Epithelial cell of proximal tubule (primary cell): ENCODE data around the gene PRR36. TPM values are rescaled to one million over a fixed set of nuclear protein-coding genes. Genes with fewer than 3 reads are reported as not detected.
A peak's percentile ranks its signal among the peaks of the same experiment; 100 is the strongest.

Experiments used
- DNase-seq: peaks from one replicate; pipeline ENCODE4 v3.0.0-alpha.2; 2011; ENCODE audit warnings: low read depth
- H3K4me3 ChIP-seq: 2 replicates; pipeline ENCODE4 v1.5.1; 2011; ENCODE audit warnings: low read depth, mild to moderate bottlenecking, low read length
- total RNA-seq: library from RNA; depleted of rRNA; stranded (reverse); fragments of >200 nt; gene quantifications from 2 replicates; pipeline ENCODE4 v1.2.3, GENCODE V29; 2015
- TF ChIP-seq, protein P1 (sequence below): conservative IDR thresholded peaks from 2 replicates; pipeline ENCODE4 v1.5.1; 2012; ENCODE audit warnings: low read depth, mild to moderate bottlenecking, low read length

The PRR36 gene
- total RNA-seq: 0.72 and 0.81 TPM in 2 replicates

DNA sequence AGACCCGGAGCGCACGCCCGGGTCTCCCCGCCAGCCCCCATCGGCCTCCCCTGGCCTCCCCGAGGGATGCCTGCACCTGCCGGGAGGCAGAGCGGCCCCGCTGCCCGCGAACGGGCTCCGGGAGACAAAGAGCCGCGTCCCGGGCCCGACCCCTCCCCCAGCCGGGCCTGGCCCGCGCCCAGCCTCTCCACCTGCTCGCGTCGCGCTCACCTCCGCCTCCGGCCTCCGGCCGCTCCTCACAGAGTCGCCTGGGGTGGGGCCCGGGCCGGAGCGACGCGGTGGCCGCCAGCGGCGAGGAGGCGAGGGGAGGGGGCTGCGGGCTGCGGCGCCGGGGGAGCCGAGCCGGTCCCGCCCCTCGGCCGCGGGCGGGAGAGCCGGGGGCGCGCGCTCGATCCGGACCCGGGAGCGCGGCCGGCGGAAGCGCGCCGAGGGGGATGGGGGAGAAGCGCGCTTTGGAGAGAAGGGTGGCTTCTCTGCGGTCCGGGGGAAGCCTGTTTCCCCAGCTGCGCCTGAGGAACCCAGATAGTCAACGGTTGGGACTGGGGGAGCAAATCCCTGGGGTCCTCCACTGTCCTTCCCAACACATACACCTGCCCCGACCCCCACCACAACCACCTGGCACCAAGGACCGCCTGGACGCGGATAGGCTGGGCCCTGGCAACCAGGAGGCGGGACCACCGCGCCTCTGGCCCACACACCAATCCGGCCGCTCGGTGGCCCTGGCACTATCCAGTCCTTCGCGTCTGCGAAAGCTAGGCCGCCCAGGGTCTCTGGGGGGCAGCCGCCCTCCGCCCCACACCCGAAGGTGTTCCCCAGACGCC, at the start of gene PRR36:
PRR36 (minus strand) TSS at position 315 of the 821 bp plus-strand sequence. CDS start 701 bp downstream, outside the sequence.
- peak within 1 kb of the TSS; percentile 62 for H3K4me3 ChIP-seq
- DNase-seq: no peak
- TF ChIP-seq, protein P1, sequence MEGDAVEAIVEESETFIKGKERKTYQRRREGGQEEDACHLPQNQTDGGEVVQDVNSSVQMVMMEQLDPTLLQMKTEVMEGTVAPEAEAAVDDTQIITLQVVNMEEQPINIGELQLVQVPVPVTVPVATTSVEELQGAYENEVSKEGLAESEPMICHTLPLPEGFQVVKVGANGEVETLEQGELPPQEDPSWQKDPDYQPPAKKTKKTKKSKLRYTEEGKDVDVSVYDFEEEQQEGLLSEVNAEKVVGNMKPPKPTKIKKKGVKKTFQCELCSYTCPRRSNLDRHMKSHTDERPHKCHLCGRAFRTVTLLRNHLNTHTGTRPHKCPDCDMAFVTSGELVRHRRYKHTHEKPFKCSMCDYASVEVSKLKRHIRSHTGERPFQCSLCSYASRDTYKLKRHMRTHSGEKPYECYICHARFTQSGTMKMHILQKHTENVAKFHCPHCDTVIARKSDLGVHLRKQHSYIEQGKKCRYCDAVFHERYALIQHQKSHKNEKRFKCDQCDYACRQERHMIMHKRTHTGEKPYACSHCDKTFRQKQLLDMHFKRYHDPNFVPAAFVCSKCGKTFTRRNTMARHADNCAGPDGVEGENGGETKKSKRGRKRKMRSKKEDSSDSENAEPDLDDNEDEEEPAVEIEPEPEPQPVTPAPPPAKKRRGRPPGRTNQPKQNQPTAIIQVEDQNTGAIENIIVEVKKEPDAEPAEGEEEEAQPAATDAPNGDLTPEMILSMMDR: no peak

DNA sequence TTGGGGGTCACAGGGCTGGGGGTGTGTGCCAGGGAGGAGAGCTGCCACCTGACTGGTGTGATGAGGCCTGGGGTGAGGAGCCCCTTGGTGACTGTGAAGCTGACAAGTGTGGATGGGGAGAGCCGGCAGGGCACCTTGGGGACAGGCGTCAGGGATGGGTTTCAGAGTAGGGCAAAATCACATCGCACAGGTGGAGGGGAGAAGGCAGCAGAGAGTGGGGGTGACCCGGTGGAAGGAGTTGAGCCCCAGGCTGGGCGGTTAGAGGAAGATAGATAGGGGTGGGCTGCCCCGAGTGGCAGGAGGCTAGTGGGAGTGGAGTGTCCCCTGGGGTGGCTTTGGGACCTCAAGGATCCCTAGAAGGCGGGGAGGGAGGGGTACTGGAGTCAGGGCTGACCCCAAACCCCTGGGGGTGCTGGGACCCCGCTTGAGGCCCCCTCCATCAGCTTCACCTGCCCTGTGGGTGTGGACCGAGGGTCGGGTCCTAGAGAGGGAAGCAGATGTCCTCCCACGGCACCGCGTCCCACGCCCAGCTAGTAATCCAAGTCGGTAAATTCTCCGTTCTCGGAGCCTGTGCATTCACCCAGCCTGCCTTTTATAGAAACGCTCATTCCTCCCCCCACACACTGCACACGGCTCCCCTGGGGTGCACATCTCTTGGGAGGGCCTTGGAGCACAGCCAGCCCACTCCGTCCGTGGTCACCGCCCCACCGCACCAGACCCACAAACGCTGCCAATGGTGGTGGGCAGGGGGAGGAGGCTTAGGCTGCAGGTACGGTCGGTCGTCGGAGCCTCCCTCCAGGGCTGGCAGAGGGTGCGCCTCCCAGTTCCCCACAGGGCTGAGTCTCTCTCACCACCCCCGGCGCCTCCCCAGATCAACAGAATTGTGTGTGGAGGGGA, 49.4 kb upstream of the PRR36 start:
- DNase-seq: no peak
- H3K4me3 ChIP-seq: no peak overlapping the region
- TF ChIP-seq, protein P1: no peak

DNA sequence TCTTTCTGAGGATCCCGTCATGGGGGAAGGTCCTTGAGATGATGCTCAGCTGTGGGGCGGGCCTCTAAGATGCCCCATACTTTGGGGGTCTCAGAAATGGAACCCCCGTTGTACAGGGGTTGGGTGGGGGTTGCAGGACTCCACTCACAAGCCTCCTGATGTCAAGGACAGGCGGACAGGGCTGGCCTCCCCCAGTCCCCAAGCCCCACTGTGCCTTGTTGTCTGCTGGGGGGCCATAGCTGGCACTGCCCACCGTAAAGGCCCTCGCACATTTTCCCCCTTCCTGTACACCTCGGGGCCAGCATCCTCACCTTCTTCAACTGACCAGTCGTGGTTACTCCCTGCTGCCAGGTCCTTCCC, 48.6 kb upstream of the PRR36 start:
- no peak overlapping the region for H3K4me3 ChIP-seq
- no peak for DNase-seq
- TF ChIP-seq, protein P1: no peak

DNA sequence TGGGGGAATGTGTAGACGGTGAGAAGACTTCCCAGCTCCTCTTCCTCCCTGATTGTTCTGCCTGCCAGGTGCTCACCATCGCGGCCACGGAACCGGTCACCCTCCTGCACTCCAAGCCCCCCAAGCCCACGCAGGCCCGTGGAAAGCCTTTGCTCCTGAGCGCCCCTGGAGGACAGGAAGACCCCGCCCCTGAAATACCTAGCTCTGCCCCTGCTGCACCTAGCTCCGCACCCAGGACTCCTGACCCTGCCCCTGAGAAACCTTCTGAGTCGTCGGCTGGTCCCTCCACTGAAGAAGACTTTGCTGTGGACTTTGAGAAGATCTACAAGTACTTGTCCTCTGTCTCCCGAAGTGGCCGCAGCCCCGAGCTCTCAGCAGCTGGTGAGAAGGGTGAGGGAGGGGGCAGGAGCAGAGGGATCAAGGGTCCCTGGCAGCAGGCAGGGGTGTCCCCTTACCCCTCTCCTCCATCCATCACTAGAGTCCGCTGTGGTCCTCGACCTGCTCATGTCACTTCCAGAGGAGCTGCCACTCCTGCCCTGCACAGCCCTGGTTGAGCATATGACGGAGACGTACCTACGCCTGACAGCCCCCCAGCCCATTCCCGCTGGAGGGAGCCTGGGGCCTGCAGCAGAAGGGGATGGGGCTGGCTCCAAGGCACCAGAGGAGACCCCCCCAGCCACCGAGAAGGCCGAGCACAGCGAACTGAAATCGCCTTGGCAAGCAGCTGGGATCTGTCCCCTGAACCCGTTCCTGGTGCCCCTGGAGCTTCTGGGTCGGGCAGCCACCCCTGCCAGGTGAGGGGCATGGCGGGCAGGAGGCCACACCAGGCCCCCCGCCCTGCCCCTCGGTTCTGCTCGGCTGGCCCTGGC, 48.0 kb upstream of the PRR36 start:
- no peak for DNase-seq
- no peak overlapping the region for H3K4me3 ChIP-seq
- TF ChIP-seq, protein P1: no peak

DNA sequence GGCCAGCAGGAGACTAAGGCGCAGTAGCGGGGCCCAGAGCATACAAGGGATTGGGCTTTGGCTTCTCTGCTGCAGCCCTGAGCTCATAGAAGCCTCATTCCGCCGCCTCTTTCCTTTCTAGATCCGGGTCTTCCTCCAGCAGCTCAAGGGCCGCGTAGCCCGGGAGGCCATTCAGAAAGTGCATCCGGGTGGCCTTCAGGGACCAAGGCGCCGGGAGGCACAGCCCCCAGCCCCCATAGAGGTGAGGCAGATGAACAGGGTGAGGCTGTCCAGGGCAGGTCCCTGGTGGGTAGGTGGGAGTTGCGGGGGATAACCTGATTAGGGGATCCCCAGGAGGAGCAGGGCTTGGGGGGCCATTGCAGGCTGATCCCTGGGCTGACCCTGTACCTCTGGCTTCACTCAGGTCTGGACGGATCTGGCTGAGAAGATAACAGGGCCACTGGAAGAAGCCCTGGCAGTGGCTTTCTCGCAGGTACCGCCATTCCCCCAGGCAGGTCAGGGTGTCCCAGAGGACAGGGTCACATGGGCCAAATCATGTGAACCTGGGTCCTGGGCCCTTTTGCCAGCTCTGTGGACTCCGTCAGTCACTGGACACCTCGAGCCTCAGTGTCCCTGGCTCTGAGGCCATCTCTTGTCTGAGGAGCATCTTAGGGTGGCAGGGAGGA, 47.2 kb upstream of the PRR36 start:
- no peak for DNase-seq
- H3K4me3 ChIP-seq: peak overlapping the region; percentile 51
- TF ChIP-seq, protein P1: no peak
